Type B pancreatic cell (in vitro differentiated cells): Measurements from ENCODE around the gene C2orf49. TPM values are rescaled to one million over a fixed set of nuclear protein-coding genes. Genes with fewer than 3 reads are reported as not detected.

ENCODE experiments used
- DNase-seq: peaks from one replicate; pipeline ENCODE4 v3.0.0; 2021; ENCODE audit warnings: mixed read lengths; ENCODE audit not compliant: unreplicated experiment; ENCODE audit errors: extremely low spot score
- H3K27ac Mint-ChIP-seq: 2 replicates; pipeline ENCODE4 v1.8.0; 2021; ENCODE audit warnings: mild to moderate bottlenecking, mixed read lengths
- H3K27me3 Mint-ChIP-seq: 2 replicates; pipeline ENCODE4 v1.8.0; 2021; ENCODE audit warnings: mixed read lengths
- H3K36me3 Mint-ChIP-seq: 2 replicates; pipeline ENCODE4 v1.8.0; 2021; ENCODE audit warnings: mixed read lengths
- H3K4me1 Mint-ChIP-seq: one replicate; pipeline ENCODE4 v1.8.0; 2021; ENCODE audit warnings: mixed read lengths; ENCODE audit not compliant: unreplicated experiment
- H3K4me3 Mint-ChIP-seq: 2 replicates; pipeline ENCODE4 v1.8.0; 2021; ENCODE audit warnings: mild to moderate bottlenecking, mixed read lengths
- H3K9me3 Mint-ChIP-seq: 2 replicates; pipeline ENCODE4 v1.8.0; 2021; ENCODE audit warnings: mixed read lengths
- total RNA-seq: library from RNA; stranded (reverse); gene quantifications from 2 replicates; pipeline ENCODE4 v1.2.1, GENCODE V29; 2021; ENCODE audit warnings: low replicate concordance
- TF ChIP-seq, protein P1 (sequence below): fragments of 200-600 bp; sonication (generic); conservative IDR thresholded peaks from 2 replicates; pipeline ENCODE4 v1.5.0; 2021; ENCODE audit warnings: antibody characterized with exemption, mild to moderate bottlenecking

The C2orf49 gene
- total RNA-seq, 1 donor from 2014 or later = 25.8 TPM

DNA sequence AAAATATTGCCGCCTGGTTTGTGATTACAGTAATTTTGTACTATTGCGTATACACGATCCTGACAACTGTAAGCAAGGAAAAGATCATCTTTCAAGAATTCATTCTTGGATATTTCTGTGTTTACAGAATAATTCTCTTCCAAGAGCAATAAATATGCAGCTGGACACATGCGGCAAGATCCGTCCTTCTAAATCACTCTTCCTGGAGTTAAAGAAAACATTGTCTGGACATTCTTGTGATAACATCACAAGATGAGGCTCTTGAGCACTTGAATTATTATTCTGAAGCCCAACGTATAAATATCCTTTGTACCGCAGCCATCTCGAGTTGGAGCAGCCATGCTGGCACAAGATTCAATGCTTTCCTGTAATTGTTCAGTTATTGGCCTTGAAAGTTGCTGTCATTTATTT lies 51.6 kb downstream of the C2orf49 start:
- H3K4me1 Mint-ChIP-seq = peaks cover 13% of the 10 kb centered on the region

DNA sequence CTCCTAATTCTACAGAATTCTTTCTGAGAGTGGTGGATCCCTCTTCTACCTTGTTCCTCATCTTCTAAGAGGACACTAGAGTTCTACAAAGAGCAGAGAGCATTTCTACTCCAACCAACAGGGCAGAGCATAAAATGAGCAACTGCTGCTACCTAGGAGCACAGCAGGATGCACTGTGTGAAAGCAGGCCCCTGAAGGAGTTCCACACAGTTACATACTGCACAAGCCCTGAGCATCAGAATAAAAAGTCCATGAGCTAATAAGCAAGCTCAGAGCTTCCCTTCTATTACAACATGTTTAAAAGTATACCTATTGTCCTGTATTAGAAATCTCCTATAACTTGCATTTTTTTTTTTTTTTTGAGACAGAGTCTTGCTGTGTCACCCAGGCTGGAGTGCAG lies 53.1 kb downstream of the C2orf49 start:
- peaks cover 32% of the 10 kb centered on the region for H3K36me3 Mint-ChIP-seq
- no peak overlapping the region for H3K4me3 Mint-ChIP-seq
- TF ChIP-seq, protein P1, sequence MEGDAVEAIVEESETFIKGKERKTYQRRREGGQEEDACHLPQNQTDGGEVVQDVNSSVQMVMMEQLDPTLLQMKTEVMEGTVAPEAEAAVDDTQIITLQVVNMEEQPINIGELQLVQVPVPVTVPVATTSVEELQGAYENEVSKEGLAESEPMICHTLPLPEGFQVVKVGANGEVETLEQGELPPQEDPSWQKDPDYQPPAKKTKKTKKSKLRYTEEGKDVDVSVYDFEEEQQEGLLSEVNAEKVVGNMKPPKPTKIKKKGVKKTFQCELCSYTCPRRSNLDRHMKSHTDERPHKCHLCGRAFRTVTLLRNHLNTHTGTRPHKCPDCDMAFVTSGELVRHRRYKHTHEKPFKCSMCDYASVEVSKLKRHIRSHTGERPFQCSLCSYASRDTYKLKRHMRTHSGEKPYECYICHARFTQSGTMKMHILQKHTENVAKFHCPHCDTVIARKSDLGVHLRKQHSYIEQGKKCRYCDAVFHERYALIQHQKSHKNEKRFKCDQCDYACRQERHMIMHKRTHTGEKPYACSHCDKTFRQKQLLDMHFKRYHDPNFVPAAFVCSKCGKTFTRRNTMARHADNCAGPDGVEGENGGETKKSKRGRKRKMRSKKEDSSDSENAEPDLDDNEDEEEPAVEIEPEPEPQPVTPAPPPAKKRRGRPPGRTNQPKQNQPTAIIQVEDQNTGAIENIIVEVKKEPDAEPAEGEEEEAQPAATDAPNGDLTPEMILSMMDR = no peak
- no peak overlapping the region for H3K27ac Mint-ChIP-seq
- H3K9me3 Mint-ChIP-seq = peaks cover 4% of the 10 kb centered on the region
- DNase-seq = no peak
- H3K27me3 Mint-ChIP-seq = no peaks in the 10 kb centered on the region
- H3K4me1 Mint-ChIP-seq = peaks cover 20% of the 10 kb centered on the region

More for the DNA sequence above, 51.6 kb downstream of the C2orf49 start:
- Mint-ChIP-seq H3K9me3 (peaks cover 4% of the 10 kb centered on the region), H3K4me3 (no peak overlapping the region), H3K27me3 (no peaks in the 10 kb centered on the region), H3K27ac (no peak overlapping the region), H3K36me3 (peaks cover 39% of the 10 kb centered on the region)
- TF ChIP-seq, protein P1 = no peak
- DNase-seq = no peak

DNA sequence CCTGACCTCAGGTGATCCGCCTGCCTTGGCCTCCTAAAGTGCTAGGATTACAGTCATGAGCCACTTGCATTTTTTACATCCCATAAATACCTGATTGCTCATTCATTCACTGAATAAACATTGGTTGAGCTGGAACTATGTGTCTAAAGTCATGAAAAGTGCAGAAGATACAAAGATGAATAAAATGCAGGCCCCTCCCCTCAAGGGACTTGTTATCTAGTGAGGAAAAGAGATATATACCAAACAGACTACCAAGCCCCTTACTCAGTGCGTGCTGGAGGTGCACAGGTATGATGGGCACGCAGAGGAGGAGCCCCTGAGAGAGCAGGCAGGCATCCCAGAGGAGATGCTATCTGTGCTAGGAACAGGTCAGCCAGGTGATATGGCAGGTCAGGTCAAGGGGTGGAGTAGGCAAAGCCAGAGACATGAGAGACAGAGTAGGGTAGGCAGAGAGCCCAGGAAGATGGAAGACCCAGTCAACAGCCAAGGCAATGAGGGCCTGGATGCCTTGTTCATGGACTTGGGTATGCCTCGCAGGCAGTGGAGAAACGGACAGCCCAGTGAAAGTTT lies 53.8 kb downstream of the C2orf49 start:
- TF ChIP-seq, protein P1 = no peak
- H3K27me3 Mint-ChIP-seq = no peaks in the 10 kb centered on the region
- H3K9me3 Mint-ChIP-seq = peaks cover 4% of the 10 kb centered on the region
- H3K27ac Mint-ChIP-seq = no peak overlapping the region
- no peak for DNase-seq
- H3K36me3 Mint-ChIP-seq = peaks cover 33% of the 10 kb centered on the region
- no peak overlapping the region for H3K4me3 Mint-ChIP-seq
- peaks cover 20% of the 10 kb centered on the region for H3K4me1 Mint-ChIP-seq

DNA sequence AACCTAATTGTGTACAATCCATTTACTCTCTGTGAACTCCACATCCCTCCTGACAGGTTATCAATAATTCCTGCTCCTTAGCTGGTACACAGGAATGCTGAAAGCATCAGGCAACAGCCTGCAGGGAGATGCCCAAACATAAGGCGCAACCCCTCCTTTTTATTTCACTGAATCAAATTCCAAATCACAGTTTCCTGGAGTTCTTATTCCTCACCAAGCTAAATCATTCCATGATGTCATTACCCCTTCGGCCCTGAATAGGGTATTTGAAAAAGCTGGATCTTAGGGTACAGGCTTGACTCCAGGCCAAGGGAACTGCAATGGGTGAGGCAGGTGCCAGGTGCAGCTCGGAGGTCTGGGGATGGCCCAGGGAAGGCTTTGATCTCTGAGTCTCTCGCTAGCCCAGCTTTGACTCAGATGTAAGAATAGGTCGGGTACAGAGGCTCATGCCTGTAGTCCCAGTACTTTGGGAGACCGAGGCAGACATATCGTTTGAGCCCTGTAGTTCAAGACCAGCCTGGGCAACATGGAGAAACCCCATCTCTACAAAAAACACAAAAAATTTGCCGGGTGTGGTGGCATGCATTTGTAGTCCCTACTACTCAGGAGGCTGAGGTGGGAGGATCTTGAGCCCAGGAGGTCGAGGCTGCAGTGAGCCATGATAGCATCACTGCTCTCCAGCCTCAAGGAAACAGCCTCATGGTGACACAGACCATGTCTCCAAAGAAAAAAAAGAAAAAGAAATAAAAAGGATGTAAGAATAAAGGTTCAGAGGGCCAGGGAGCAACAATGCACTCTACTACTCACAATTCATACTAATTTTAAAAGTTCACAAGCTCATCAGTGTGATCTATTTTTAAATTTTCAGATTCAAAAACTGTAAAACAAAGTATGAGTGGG lies 54.7 kb downstream of the C2orf49 start:
- DNase-seq = no peak
- TF ChIP-seq, protein P1 = no peak
- Mint-ChIP-seq H3K27me3 (no peaks in the 10 kb centered on the region), H3K4me1 (peaks cover 25% of the 10 kb centered on the region), H3K9me3 (peaks cover 4% of the 10 kb centered on the region), H3K27ac (no peak overlapping the region), H3K4me3 (no peak overlapping the region), H3K36me3 (peaks cover 33% of the 10 kb centered on the region)

DNA sequence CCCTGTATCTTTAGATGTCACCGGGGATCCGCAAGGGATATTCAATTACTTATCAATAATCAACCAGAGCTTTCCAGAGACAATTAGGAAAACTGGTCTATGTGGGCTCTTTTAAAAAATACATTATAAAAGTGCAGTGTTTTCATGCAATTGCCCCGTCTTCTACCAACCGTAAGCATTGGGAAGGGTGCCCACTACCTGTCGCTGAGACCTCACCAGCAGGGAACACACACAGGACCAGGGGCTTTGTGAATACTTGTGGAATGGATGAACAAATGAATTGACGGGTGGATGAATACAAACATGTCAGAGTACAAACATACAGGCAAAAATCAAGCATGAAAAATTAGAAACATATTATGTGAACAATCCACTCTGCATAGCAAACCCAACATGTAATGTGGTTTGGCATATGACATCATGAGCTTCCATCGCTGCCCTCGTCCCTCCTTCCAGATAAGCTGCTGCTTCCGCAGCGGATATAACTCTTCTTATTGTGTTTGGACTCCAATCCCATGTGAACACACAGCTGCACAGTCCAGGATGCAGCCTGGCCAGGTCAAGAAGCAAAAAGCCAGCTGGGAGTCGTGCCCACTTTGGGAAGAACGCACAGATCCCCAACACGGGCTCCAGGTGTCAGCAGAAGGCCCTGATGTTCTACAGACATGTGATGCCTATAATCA lies 56.2 kb downstream of the C2orf49 start:
- no peak overlapping the region for H3K4me3 Mint-ChIP-seq
- H3K36me3 Mint-ChIP-seq = peaks cover 28% of the 10 kb centered on the region
- H3K9me3 Mint-ChIP-seq = no peaks in the 10 kb centered on the region
- peaks cover 3% of the 10 kb centered on the region for H3K27me3 Mint-ChIP-seq
- TF ChIP-seq, protein P1 = no peak
- H3K27ac Mint-ChIP-seq = no peak overlapping the region
- peaks cover 25% of the 10 kb centered on the region for H3K4me1 Mint-ChIP-seq
- no peak for DNase-seq
